Prostate gland (tissue), 2 donors: ENCODE data around the gene COPE.

Source experiments
- CTCF ChIP-seq, 4 experiments: fragments of 200-600 bp in 2 of 4; fragments of 450-650 bp in 2 of 4; sonication (generic) in 2 of 4; IDR thresholded peaks; 1 replicate in 3 of 4; 2 replicates in 1 of 4; pipeline ENCODE4 v1.5.1; 2016 to 2019; ENCODE audit warnings: antibody characterized with exemption in 4 of 4, mild to moderate bottlenecking in 2 of 4, moderate library complexity in 2 of 4
- POLR2A ChIP-seq: fragments of 450-650 bp; IDR thresholded peaks from one replicate; pipeline ENCODE4 v1.6.1; 2016; ENCODE audit warnings: antibody characterized with exemption, mild to moderate bottlenecking
- POLR2AphosphoS5 ChIP-seq: sonication (generic); formaldehyde crosslinking; IDR thresholded peaks from one replicate; pipeline ENCODE4 v1.6.1; 2017; ENCODE audit warnings: antibody characterized with exemption

- TF ChIP-seq CTCF (IDR thresholded peaks at IDR 0.05), result no peak
- TF ChIP-seq POLR2A, result no peak
- no peak for TF ChIP-seq POLR2AphosphoS5
Measured at GRCh38 chr19:18881491-18881890, 37.7 kb downstream of the COPE start.
